Glutamatergic neuron (in vitro differentiated cells): ENCODE measurements around the gene ZNF778. TPM values are rescaled to one million over a fixed set of nuclear protein-coding genes. Genes with fewer than 3 reads are reported as not detected.

Experiments
- DNase-seq: peaks from one replicate; pipeline ENCODE4 v3.0.0; 2022
- H3K27ac Mint-ChIP-seq: one replicate; pipeline ENCODE4 v1.8.0; 2020; ENCODE audit warnings: mild to moderate bottlenecking, mixed read lengths, inconsistent platforms; ENCODE audit not compliant: unreplicated experiment
- H3K27me3 Mint-ChIP-seq: one replicate; pipeline ENCODE4 v1.8.0; 2020; ENCODE audit warnings: mild to moderate bottlenecking, moderate library complexity, mixed read lengths, inconsistent platforms; ENCODE audit not compliant: unreplicated experiment
- H3K36me3 Mint-ChIP-seq: one replicate; pipeline ENCODE4 v1.8.0; 2020; ENCODE audit warnings: mild to moderate bottlenecking, mixed read lengths, inconsistent platforms; ENCODE audit not compliant: unreplicated experiment
- H3K4me1 Mint-ChIP-seq: one replicate; pipeline ENCODE4 v1.8.0; 2020; ENCODE audit warnings: mild to moderate bottlenecking, low read depth, mixed read lengths, inconsistent platforms; ENCODE audit not compliant: unreplicated experiment
- H3K4me3 Mint-ChIP-seq: one replicate; pipeline ENCODE4 v1.8.0; 2020; ENCODE audit warnings: mild to moderate bottlenecking, mixed read lengths, inconsistent platforms; ENCODE audit not compliant: unreplicated experiment
- H3K9me3 Mint-ChIP-seq: one replicate; pipeline ENCODE4 v1.8.0; 2020; ENCODE audit warnings: mild to moderate bottlenecking, moderate library complexity, mixed read lengths, inconsistent platforms; ENCODE audit not compliant: unreplicated experiment
- CTCF ChIP-seq: fragments of 200-600 bp; sonication (generic); IDR thresholded peaks from one replicate; pipeline ENCODE4 v1.5.0; 2021; ENCODE audit not compliant: partially characterized antibody, unreplicated experiment
- total RNA-seq: library from RNA; stranded (reverse); fragmentation: NEBNext Ultra II Directional; extraction: Animal tissue kit (Norgen Biotek cat#: 25700); gene quantifications from one replicate; pipeline ENCODE4 v1.2.1, GENCODE V29; 2021; ENCODE audit not compliant: unreplicated experiment

The ZNF778 gene
- total RNA-seq, 1 donor from 2014 or later, result 36.2 TPM

GRCh38 chr16:89283449-89283848 is 65.9 kb downstream of the ZNF778 start:
- Mint-ChIP-seq H3K36me3 (no peaks in the 10 kb centered on the region), H3K27ac (no peak overlapping the region), H3K4me3 (no peak overlapping the region), H3K9me3 (peaks cover 8% of the 10 kb centered on the region), H3K4me1 (peaks cover 2% of the 10 kb centered on the region), H3K27me3 (peaks cover 11% of the 10 kb centered on the region)
- DNase-seq, result no peak
- TF ChIP-seq CTCF, result no peak

- H3K27ac Mint-ChIP-seq, result no peak overlapping the region
- H3K27me3 Mint-ChIP-seq, result peaks cover 19% of the 10 kb centered on the region
- no peaks in the 10 kb centered on the region for H3K36me3 Mint-ChIP-seq
- H3K9me3 Mint-ChIP-seq, result peaks cover 8% of the 10 kb centered on the region
- TF ChIP-seq CTCF, result no peak
- no peak overlapping the region for H3K4me3 Mint-ChIP-seq
- H3K4me1 Mint-ChIP-seq, result peaks cover 7% of the 10 kb centered on the region
- DNase-seq, result no peak
Measured at GRCh38 chr16:89285381-89285780, 67.9 kb downstream of the ZNF778 start.

GRCh38 chr16:89286096-89286495 is 68.6 kb downstream of the ZNF778 start:
- peaks cover 18% of the 10 kb centered on the region for H3K27me3 Mint-ChIP-seq
- H3K4me1 Mint-ChIP-seq, result peaks cover 9% of the 10 kb centered on the region
- TF ChIP-seq CTCF, result no peak
- no peaks in the 10 kb centered on the region for H3K36me3 Mint-ChIP-seq
- no peak for DNase-seq
- no peak overlapping the region for H3K4me3 Mint-ChIP-seq
- H3K9me3 Mint-ChIP-seq, result peaks cover 6% of the 10 kb centered on the region
- H3K27ac Mint-ChIP-seq, result no peak overlapping the region

Other genes starting within 250 kb of the ZNF778 start
- 126 TPM for gene CBFA2T3, start 240.5 kb upstream of the ZNF778 start, total RNA-seq
- gene ACSF3, start 123.9 kb upstream of the ZNF778 start, total RNA-seq, result 29.3 TPM
- 12.6 TPM for gene CDH15, start 46.0 kb upstream of the ZNF778 start, total RNA-seq
- gene SLC22A31, start 17.2 kb upstream of the ZNF778 start, total RNA-seq, result 3.9 TPM